ENCODE data around the gene MCOLN1. TPM values are rescaled to one million over a fixed set of nuclear protein-coding genes. Genes with fewer than 3 reads are reported as not detected.

MCOLN1 gene
- total and polyA plus RNA-seq, 2 of the 4 experiments (the other 2 are of a cell fraction) = 3.4 to 19.6 TPM

GRCh38 chr19:7582446-7582845 is 60.0 kb downstream of the MCOLN1 start:
- no peaks in the 10 kb centered on the region for H3K36me3 ChIP-seq (ENCODE audit: control insufficient read depth, insufficient read depth, low read length)
- H2BK15ac ChIP-seq (ENCODE audit: low read depth, low read length) = no peak overlapping the region
- H3K27ac ChIP-seq (ENCODE audit: insufficient read depth, low read length) = no peak overlapping the region
- no peaks in the 10 kb centered on the region for H3K79me1 ChIP-seq (ENCODE audit: low read depth in 1 of 2, low read length in 2 of 2)
- H3K14ac ChIP-seq (replicated peaks; ENCODE audit: low read depth, low read length) = no peak overlapping the region
- H3K4ac ChIP-seq (ENCODE audit: low read depth, low read length) = no peak overlapping the region
- H2BK5ac ChIP-seq (ENCODE audit: low read depth, low read length, poor library complexity, severe bottlenecking) = no peak overlapping the region
- no peak overlapping the region for H4K5ac ChIP-seq (ENCODE audit: low read depth, low read length)
- no peaks in the 10 kb centered on the region for H3K4me1 ChIP-seq (ENCODE audit: control insufficient read depth, insufficient read depth, low read length)
- H4K8ac ChIP-seq (ENCODE audit: low read depth in 2 of 2, low read length in 2 of 2) = no peak overlapping the region
- no peaks in the 10 kb centered on the region for H3K9me1 ChIP-seq (ENCODE audit: insufficient read depth, low read length)
- ChIA-PET POLR2A (ENCODE audit: unreplicated experiment) (no interaction called here), CTCF (no interaction called here)
- H4K20me1 ChIP-seq (ENCODE audit: insufficient read depth, low read length) = no peaks in the 10 kb centered on the region
- H2AK5ac ChIP-seq (ENCODE audit: low read depth, low read length) = no peak overlapping the region
- H2AFZ ChIP-seq (replicated peaks; ENCODE audit: low read length, poor library complexity) = no peak overlapping the region
- H2AK9ac ChIP-seq (replicated peaks; ENCODE audit: low read depth, low read length, poor library complexity) = no peak overlapping the region
- H4K91ac ChIP-seq (ENCODE audit: insufficient read depth, low read depth, low read length) = no peak overlapping the region
- no peaks in the 10 kb centered on the region for H3K9me3 ChIP-seq (ENCODE audit: control insufficient read depth, insufficient read depth, low read length)
- 38% methylated on average over 7 of the region's 11 CpGs; no CpG with 5 or more reads in 1 of the 2 experiments for WGBS, 2 experiments (ENCODE audit: extremely low coverage in 2 of 2, insufficient read length in 1 of 2)
- DNase-seq (no peak), ATAC-seq (ENCODE audit: low read depth) (no peak)
- in situ Hi-C loops (cut with MboI; ENCODE audit: low sequenced_read_pairs) (no loop called here), intact Hi-C loops (cut with micrococcal nuclease) (no loop called here), dilution Hi-C loops (cut with HindIII; ENCODE audit: low sequenced_read_pairs, unreplicated experiment) (no loop called here)
- no peak overlapping the region for H3K18ac ChIP-seq (ENCODE audit: low read depth, low read length)
- no peak overlapping the region for H3K9ac ChIP-seq (ENCODE audit: low read depth, low read length)
- TF ChIP-seq RFX5 (IDR thresholded peaks at IDR 0.05; ENCODE audit: low read depth, low read length) (no peak), CEBPB (IDR thresholded peaks at IDR 0.05; ENCODE audit: low read depth, low read length) (no peak), MAFK (IDR thresholded peaks at IDR 0.05; ENCODE audit: low read depth, low read length) (no peak), CHD1 (IDR thresholded peaks at IDR 0.05; ENCODE audit: low read depth, low read length) (no peak), SMC3 (IDR thresholded peaks at IDR 0.05; ENCODE audit: low read depth, low read length) (no peak), USF2 (IDR thresholded peaks at IDR 0.05; ENCODE audit: low read depth, low read length) (no peak), RCOR1 (IDR thresholded peaks at IDR 0.05; ENCODE audit: insufficient replicate concordance, low read length) (no peak), MAZ (IDR thresholded peaks at IDR 0.05; ENCODE audit: borderline replicate concordance, low read depth, low read length) (no peak)
- BruUV-seq (replicated peaks) = no TSS peak
- H2BK120ac ChIP-seq (ENCODE audit: low read depth, low read length) = no peak overlapping the region
- no peak overlapping the region for H3K56ac ChIP-seq (ENCODE audit: extremely low read depth, insufficient read depth, low read length)
- H3K4me2 ChIP-seq (ENCODE audit: low read depth, low read length) = no peak overlapping the region
- no peak overlapping the region for H2BK20ac ChIP-seq (ENCODE audit: low read depth, low read length)
- no peak overlapping the region for H3K4me3 ChIP-seq (ENCODE audit: insufficient read depth, low read depth, low read length)
- peaks cover 7% of the 10 kb centered on the region for H3K27me3 ChIP-seq (ENCODE audit: control insufficient read depth, insufficient read depth, low read length)
- H3K23ac ChIP-seq (ENCODE audit: low read depth, low read length) = no peak overlapping the region

Small RNA genes lying within 50 kb of the gene (microRNA-seq; reads per million reads assigned to microRNA genes)
- not detected for gene AC008878.2 (ENCODE audit: insufficient read depth, insufficient read length)

Small RNA genes lying within 50 kb of the gene (small RNA-seq; reads per million reads assigned to genes)
- 0 reads per million in 5 experiments for gene AC008878.2

Other genes with a start within 250 kb of the MCOLN1 start
- 7.9 and 8.3 TPM in 2 replicates for gene INSR, start 228.2 kb upstream of the MCOLN1 start, total RNA-seq (2012; rRNA removed)
- 2.7 and 2.8 TPM in 2 replicates for gene INSR, start 228.2 kb upstream of the MCOLN1 start, polyA plus RNA-seq (2012; rRNA removed)
- gene ARHGEF18, start 173.7 kb upstream of the MCOLN1 start, total RNA-seq (2012; rRNA removed) = 12.4 and 14.2 TPM in 2 replicates
- gene ARHGEF18, start 173.7 kb upstream of the MCOLN1 start, polyA plus RNA-seq (2012; rRNA removed) = 11.6 and 13.7 TPM in 2 replicates
- 0.72 and 1.1 TPM in 2 replicates for gene PEX11G, start 33.6 kb upstream of the MCOLN1 start, total RNA-seq (2012; rRNA removed)
- 1.7 and 1.9 TPM in 2 replicates for gene PEX11G, start 33.6 kb upstream of the MCOLN1 start, polyA plus RNA-seq (2012; rRNA removed)
- gene ZNF358, start 6.5 kb upstream of the MCOLN1 start, total RNA-seq (2012; rRNA removed) = 5.4 and 9.2 TPM in 2 replicates
- 30.7 and 34.9 TPM in 2 replicates for gene ZNF358, start 6.5 kb upstream of the MCOLN1 start, polyA plus RNA-seq (2012; rRNA removed)
- gene PNPLA6, start 13.1 kb downstream of the MCOLN1 start, total RNA-seq (2012; rRNA removed) = 17.9 and 20.0 TPM in 2 replicates
- 52.7 and 55.6 TPM in 2 replicates for gene PNPLA6, start 13.1 kb downstream of the MCOLN1 start, polyA plus RNA-seq (2012; rRNA removed)
- gene CAMSAP3, start 73.2 kb downstream of the MCOLN1 start, total RNA-seq (2012; rRNA removed) = not detected in 2 replicates
- not detected in 2 replicates for gene CAMSAP3, start 73.2 kb downstream of the MCOLN1 start, polyA plus RNA-seq (2012; rRNA removed)
- 28.1 and 29.9 TPM in 2 replicates for gene XAB2, start 106.9 kb downstream of the MCOLN1 start, total RNA-seq (2012; rRNA removed)
- 34.4 and 39.4 TPM in 2 replicates for gene XAB2, start 106.9 kb downstream of the MCOLN1 start, polyA plus RNA-seq (2012; rRNA removed)
- 1.4 and 5.3 TPM in 2 replicates for gene PET100, start 107.2 kb downstream of the MCOLN1 start, total RNA-seq (2012; rRNA removed)
- 31.4 and 40.0 TPM in 2 replicates for gene PET100, start 107.2 kb downstream of the MCOLN1 start, polyA plus RNA-seq (2012; rRNA removed)
- gene PCP2, start 111.1 kb downstream of the MCOLN1 start, total RNA-seq (2012; rRNA removed) = not detected in 2 replicates
- not detected in 2 replicates for gene PCP2, start 111.1 kb downstream of the MCOLN1 start, polyA plus RNA-seq (2012; rRNA removed)
- gene STXBP2, start 114.5 kb downstream of the MCOLN1 start, total RNA-seq (2012; rRNA removed) = 3.9 and 8.6 TPM in 2 replicates
- gene STXBP2, start 114.5 kb downstream of the MCOLN1 start, polyA plus RNA-seq (2012; rRNA removed) = 12.5 and 12.6 TPM in 2 replicates
- gene RETN, start 146.4 kb downstream of the MCOLN1 start, total RNA-seq (2012; rRNA removed) = not detected in 2 replicates
- not detected in 2 replicates for gene RETN, start 146.4 kb downstream of the MCOLN1 start, polyA plus RNA-seq (2012; rRNA removed)
- not detected in 2 replicates for gene MCEMP1, start 154.5 kb downstream of the MCOLN1 start, total RNA-seq (2012; rRNA removed)
- gene MCEMP1, start 154.5 kb downstream of the MCOLN1 start, polyA plus RNA-seq (2012; rRNA removed) = 0.15 TPM in 1 of 2 replicates, not detected in the other
- gene TRAPPC5, start 158.2 kb downstream of the MCOLN1 start, total RNA-seq (2012; rRNA removed) = 54.7 and 73.0 TPM in 2 replicates
- gene TRAPPC5, start 158.2 kb downstream of the MCOLN1 start, polyA plus RNA-seq (2012; rRNA removed) = 109 and 185 TPM in 2 replicates
- gene FCER2, start 179.5 kb downstream of the MCOLN1 start, total RNA-seq (2012; rRNA removed) = not detected in 2 replicates
- not detected in 2 replicates for gene FCER2, start 179.5 kb downstream of the MCOLN1 start, polyA plus RNA-seq (2012; rRNA removed)
- gene CLEC4G, start 209.5 kb downstream of the MCOLN1 start, total RNA-seq (2012; rRNA removed) = not detected in 2 replicates
- gene CLEC4G, start 209.5 kb downstream of the MCOLN1 start, polyA plus RNA-seq (2012; rRNA removed) = not detected in 2 replicates
- gene CD209, start 224.9 kb downstream of the MCOLN1 start, total RNA-seq (2012; rRNA removed) = not detected in 2 replicates
- gene CD209, start 224.9 kb downstream of the MCOLN1 start, polyA plus RNA-seq (2012; rRNA removed) = not detected in 2 replicates
- not detected in 2 replicates for gene CLEC4M, start 240.6 kb downstream of the MCOLN1 start, total RNA-seq (2012; rRNA removed)
- not detected in 2 replicates for gene CLEC4M, start 240.6 kb downstream of the MCOLN1 start, polyA plus RNA-seq (2012; rRNA removed)

Data from IMR-90 (cell line).